Activated effector memory CD4-positive, alpha-beta T cell treated with anti-CD3 and anti-CD28 coated beads, Interleukin-2, amount 50 U/mL, for 16 hours (primary cell): ENCODE results near the gene ZNF512B.

Experiments used
- DNase-seq: peaks from one replicate; pipeline ENCODE4 v3.0.0-alpha.2; 2020

Gene ZNF512B

GRCh38 chr20:63947638-63948456 is 21.9 kb downstream of the ZNF512B start:
- DNase-seq: peak; percentile 78

GRCh38 chr20:63946986-63947637 is 22.6 kb downstream of the ZNF512B start:
- no peak for DNase-seq

GRCh38 chr20:63945921-63946920 is 23.5 kb downstream of the ZNF512B start:
- no peak for DNase-seq

- no peak for DNase-seq
Measured at GRCh38 chr20:63945031-63945658, 24.6 kb downstream of the ZNF512B start.

- no peak for DNase-seq
Measured at GRCh38 chr20:63944078-63944941, 25.4 kb downstream of the ZNF512B start.

GRCh38 chr20:63943808-63944077 is 26.0 kb downstream of the ZNF512B start:
- DNase-seq: no peak

GRCh38 chr20:63942969-63943807 is 26.5 kb downstream of the ZNF512B start:
- no peak for DNase-seq

GRCh38 chr20:63942250-63942951 is 27.3 kb downstream of the ZNF512B start:
- DNase-seq: peak; percentile 79

GRCh38 chr20:63941282-63942081 is 28.2 kb downstream of the ZNF512B start:
- DNase-seq: peak; percentile 87

GRCh38 chr20:63940472-63941266 is 29.1 kb downstream of the ZNF512B start:
- peak; percentile 62 for DNase-seq

GRCh38 chr20:63940071-63940471 is 29.7 kb downstream of the ZNF512B start:
- DNase-seq: no peak

- DNase-seq: peak; percentile 64
Measured at GRCh38 chr20:63939061-63939935, 30.4 kb downstream of the ZNF512B start.

- no peak for DNase-seq
Measured at GRCh38 chr20:63937596-63937995, 32.1 kb downstream of the ZNF512B start.

GRCh38 chr20:63935447-63935846 is 34.3 kb downstream of the ZNF512B start:
- DNase-seq: no peak

GRCh38 chr20:63934271-63935068 is 35.3 kb downstream of the ZNF512B start:
- no peak for DNase-seq

- DNase-seq: no peak
Measured at GRCh38 chr20:63933646-63934045, 36.1 kb downstream of the ZNF512B start.
